Measurements from ENCODE around the gene DNAAF3.
A peak's percentile ranks its signal among the peaks of the same experiment; 100 is the strongest.

DNAAF3 gene

GRCh38 chr19:55118401-55118991 lies 47.9 kb downstream of the DNAAF3 start:
- H3K27ac Mint-ChIP-seq = peak overlapping the region; percentile 96
- H3K4me3 Mint-ChIP-seq = peak overlapping the region; percentile 96
- peaks cover 10% of the 10 kb centered on the region for H3K36me3 Mint-ChIP-seq (ENCODE audit: low read depth)
- H3K4me1 Mint-ChIP-seq = peaks cover 32% of the 10 kb centered on the region
- ATAC-seq (no peak), DNase-seq (peak; percentile 59)
- H3K27me3 Mint-ChIP-seq = peaks cover 4% of the 10 kb centered on the region
- no peaks in the 10 kb centered on the region for H3K9me3 Mint-ChIP-seq

- Mint-ChIP-seq H3K4me3 (peak overlapping the region; percentile 96), H3K27ac (peak overlapping the region; percentile 96)
- ATAC-seq = peak; percentile 94
These were observed 48.6 kb downstream of the DNAAF3 start for GRCh38 chr19:55117663-55118391.

GRCh38 chr19:55116859-55117662 lies 49.4 kb downstream of the DNAAF3 start, which contains the start of gene PPP1R12C:
Gene PPP1R12C, minus strand, starts transcription at chr19:55117637. Its CDS starts 94 bp downstream, at chr19:55117543.
- H3K27ac Mint-ChIP-seq = peak within 1 kb of the TSS; percentile 96
- peaks cover 32% of the 10 kb centered on the region for H3K4me1 Mint-ChIP-seq
- H3K4me3 Mint-ChIP-seq = peak within 1 kb of the TSS; percentile 100
- H3K9me3 Mint-ChIP-seq = no peaks in the 10 kb centered on the region
- peak; percentile 28 for DNase-seq
- H3K36me3 Mint-ChIP-seq (ENCODE audit: low read depth) = peaks cover 10% of the 10 kb centered on the region
- peak; percentile 3 for ATAC-seq
- H3K27me3 Mint-ChIP-seq = no peaks in the 10 kb centered on the region

More at GRCh38 chr19:55117663-55118391, 48.6 kb downstream of the DNAAF3 start:
- DNase-seq = peak; percentile 97
- no peaks in the 10 kb centered on the region for H3K9me3 Mint-ChIP-seq
- peaks cover 10% of the 10 kb centered on the region for H3K36me3 Mint-ChIP-seq (ENCODE audit: low read depth)
- peaks cover 32% of the 10 kb centered on the region for H3K4me1 Mint-ChIP-seq
- H3K27me3 Mint-ChIP-seq = no peaks in the 10 kb centered on the region

- ATAC-seq = peak; percentile 58
- Mint-ChIP-seq H3K4me3 (peak overlapping the region; percentile 100), H3K27me3 (no peaks in the 10 kb centered on the region), H3K36me3 (ENCODE audit: low read depth) (peaks cover 10% of the 10 kb centered on the region), H3K9me3 (no peaks in the 10 kb centered on the region), H3K27ac (peak overlapping the region; percentile 95), H3K4me1 (peaks cover 32% of the 10 kb centered on the region)
- peak; percentile 64 for DNase-seq
These were observed 50.1 kb downstream of the DNAAF3 start for GRCh38 chr19:55116232-55116858.

GRCh38 chr19:55115446-55116065 lies 50.9 kb downstream of the DNAAF3 start:
- ATAC-seq (no peak), DNase-seq (no peak)
- H3K27ac Mint-ChIP-seq = peak overlapping the region; percentile 95
- H3K4me3 Mint-ChIP-seq = peak overlapping the region; percentile 100
- H3K36me3 Mint-ChIP-seq (ENCODE audit: low read depth) = peaks cover 12% of the 10 kb centered on the region
- no peaks in the 10 kb centered on the region for H3K27me3 Mint-ChIP-seq
- peaks cover 32% of the 10 kb centered on the region for H3K4me1 Mint-ChIP-seq
- no peaks in the 10 kb centered on the region for H3K9me3 Mint-ChIP-seq

GRCh38 chr19:55114566-55115145 lies 51.8 kb downstream of the DNAAF3 start:
- Mint-ChIP-seq H3K27me3 (no peaks in the 10 kb centered on the region), H3K27ac (peak overlapping the region; percentile 59), H3K36me3 (ENCODE audit: low read depth) (peaks cover 12% of the 10 kb centered on the region), H3K9me3 (no peaks in the 10 kb centered on the region), H3K4me1 (peaks cover 32% of the 10 kb centered on the region), H3K4me3 (peak overlapping the region; percentile 100)
- no peak for DNase-seq
- ATAC-seq = no peak

GRCh38 chr19:55113570-55114039 lies 52.8 kb downstream of the DNAAF3 start:
- H3K9me3 Mint-ChIP-seq = no peaks in the 10 kb centered on the region
- H3K36me3 Mint-ChIP-seq (ENCODE audit: low read depth) = peaks cover 17% of the 10 kb centered on the region
- no peak for DNase-seq
- H3K27ac Mint-ChIP-seq = no peak overlapping the region
- no peak overlapping the region for H3K4me3 Mint-ChIP-seq
- H3K4me1 Mint-ChIP-seq = peaks cover 26% of the 10 kb centered on the region
- no peaks in the 10 kb centered on the region for H3K27me3 Mint-ChIP-seq
- ATAC-seq = no peak

- ATAC-seq (no peak), DNase-seq (no peak)
- no peaks in the 10 kb centered on the region for H3K27me3 Mint-ChIP-seq
- H3K36me3 Mint-ChIP-seq (ENCODE audit: low read depth) = peaks cover 18% of the 10 kb centered on the region
- peaks cover 20% of the 10 kb centered on the region for H3K4me1 Mint-ChIP-seq
- no peak overlapping the region for H3K4me3 Mint-ChIP-seq
- no peaks in the 10 kb centered on the region for H3K9me3 Mint-ChIP-seq
- no peak overlapping the region for H3K27ac Mint-ChIP-seq
These were observed 53.4 kb downstream of the DNAAF3 start for GRCh38 chr19:55112777-55113569.

GRCh38 chr19:55112246-55112776 lies 54.1 kb downstream of the DNAAF3 start:
- Mint-ChIP-seq H3K27ac (no peak overlapping the region), H3K9me3 (no peaks in the 10 kb centered on the region), H3K4me3 (no peak overlapping the region), H3K36me3 (ENCODE audit: low read depth) (peaks cover 17% of the 10 kb centered on the region), H3K4me1 (peaks cover 17% of the 10 kb centered on the region), H3K27me3 (no peaks in the 10 kb centered on the region)
- DNase-seq = no peak
- no peak for ATAC-seq

GRCh38 chr19:55111238-55111831 lies 55.1 kb downstream of the DNAAF3 start:
- Mint-ChIP-seq H3K4me1 (peaks cover 17% of the 10 kb centered on the region), H3K36me3 (ENCODE audit: low read depth) (peaks cover 18% of the 10 kb centered on the region), H3K9me3 (no peaks in the 10 kb centered on the region), H3K27ac (no peak overlapping the region), H3K4me3 (no peak overlapping the region), H3K27me3 (no peaks in the 10 kb centered on the region)
- DNase-seq (no peak), ATAC-seq (no peak)

GRCh38 chr19:55109527-55110291 lies 56.7 kb downstream of the DNAAF3 start:
- Mint-ChIP-seq H3K4me1 (peaks cover 3% of the 10 kb centered on the region), H3K9me3 (no peaks in the 10 kb centered on the region), H3K36me3 (ENCODE audit: low read depth) (peaks cover 15% of the 10 kb centered on the region), H3K27ac (no peak overlapping the region), H3K4me3 (no peak overlapping the region), H3K27me3 (no peaks in the 10 kb centered on the region)
- no peak for DNase-seq
- ATAC-seq = no peak
